22Rv1 (cell line): ENCODE measurements around the gene LIM2.

ENCODE experiments used
- H3K27ac ChIP-seq: fragments of 450-650 bp; 2 replicates; pipeline ENCODE4 v1.5.1; 2017
- CTCF ChIP-seq: fragments of 450-650 bp; IDR thresholded peaks from 2 replicates; pipeline ENCODE4 v1.5.1; 2017; ENCODE audit warnings: mild to moderate bottlenecking
- ZFX ChIP-seq: fragments of 450-650 bp; IDR thresholded peaks from 2 replicates; pipeline ENCODE4 v1.6.1; 2017; ENCODE audit warnings: antibody characterized with exemption, borderline replicate concordance

The LIM2 gene

GRCh38 chr19:51375504-51376221, 12.1 kb downstream of the LIM2 start:
- no peak overlapping the region for H3K27ac ChIP-seq
- TF ChIP-seq ZFX (no peak), CTCF (no peak)

DNA sequence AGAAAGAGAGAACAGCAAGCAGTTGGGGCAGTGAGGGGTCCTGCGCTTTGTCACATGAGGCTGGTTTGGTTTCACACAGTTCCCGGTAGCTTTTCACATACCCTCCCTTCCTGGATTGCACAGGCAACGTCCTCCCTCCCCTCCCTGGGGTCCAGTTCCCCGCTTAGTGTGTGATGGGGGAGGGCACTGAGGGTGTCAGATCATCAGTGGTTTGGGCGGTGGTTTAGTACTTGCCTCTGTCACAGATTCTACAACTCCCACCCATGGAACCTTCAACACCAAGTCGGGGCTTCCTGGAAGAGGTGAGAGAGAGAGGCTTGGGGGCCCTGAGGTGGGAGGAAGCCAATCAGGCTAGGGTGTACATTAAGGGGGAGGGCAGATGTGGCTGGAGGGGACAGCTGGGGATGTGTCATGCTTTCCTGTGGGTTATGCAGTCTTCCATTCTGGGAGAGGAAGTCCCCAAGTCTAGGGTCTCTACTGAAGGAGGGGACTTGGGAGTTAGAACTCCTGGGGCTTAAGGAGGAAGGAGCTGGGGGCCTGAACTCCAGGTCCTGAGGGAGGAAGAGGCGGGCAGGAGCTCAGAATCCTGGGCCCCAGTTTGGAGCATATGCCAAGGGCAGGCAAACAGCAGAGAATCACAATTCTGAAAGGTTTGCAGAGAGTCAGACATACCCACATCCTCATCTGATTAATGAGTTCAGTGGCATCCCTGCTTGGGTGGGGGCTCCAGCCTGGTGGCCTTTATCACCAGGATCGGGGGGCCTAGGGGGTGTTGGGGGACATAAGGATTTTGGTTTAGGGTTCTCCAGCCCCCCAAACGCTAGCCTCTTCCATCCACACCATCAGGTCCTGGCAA, 14.9 kb downstream of the LIM2 start, which contains the start of gene NKG7:
Gene NKG7, minus strand, starts transcription at position 6 of the 856 bp plus-strand sequence. CDS start 119 bp downstream, outside the sequence.
- TF ChIP-seq ZFX (no peak), CTCF (no peak)
- H3K27ac ChIP-seq, result no peak within 1 kb of the TSS

- TF ChIP-seq ZFX (no peak), CTCF (no peak)
- no peak overlapping the region for H3K27ac ChIP-seq
These were observed 15.6 kb downstream of the LIM2 start for GRCh38 chr19:51372021-51372648.

GRCh38 chr19:51371186-51371690, 16.5 kb downstream of the LIM2 start:
- no peak overlapping the region for H3K27ac ChIP-seq
- TF ChIP-seq ZFX (no peak), CTCF (no peak)

- no peak for TF ChIP-seq CTCF
- no peak for TF ChIP-seq ZFX
- H3K27ac ChIP-seq, result no peak overlapping the region
These were observed 17.5 kb downstream of the LIM2 start for GRCh38 chr19:51370230-51370629.

DNA sequence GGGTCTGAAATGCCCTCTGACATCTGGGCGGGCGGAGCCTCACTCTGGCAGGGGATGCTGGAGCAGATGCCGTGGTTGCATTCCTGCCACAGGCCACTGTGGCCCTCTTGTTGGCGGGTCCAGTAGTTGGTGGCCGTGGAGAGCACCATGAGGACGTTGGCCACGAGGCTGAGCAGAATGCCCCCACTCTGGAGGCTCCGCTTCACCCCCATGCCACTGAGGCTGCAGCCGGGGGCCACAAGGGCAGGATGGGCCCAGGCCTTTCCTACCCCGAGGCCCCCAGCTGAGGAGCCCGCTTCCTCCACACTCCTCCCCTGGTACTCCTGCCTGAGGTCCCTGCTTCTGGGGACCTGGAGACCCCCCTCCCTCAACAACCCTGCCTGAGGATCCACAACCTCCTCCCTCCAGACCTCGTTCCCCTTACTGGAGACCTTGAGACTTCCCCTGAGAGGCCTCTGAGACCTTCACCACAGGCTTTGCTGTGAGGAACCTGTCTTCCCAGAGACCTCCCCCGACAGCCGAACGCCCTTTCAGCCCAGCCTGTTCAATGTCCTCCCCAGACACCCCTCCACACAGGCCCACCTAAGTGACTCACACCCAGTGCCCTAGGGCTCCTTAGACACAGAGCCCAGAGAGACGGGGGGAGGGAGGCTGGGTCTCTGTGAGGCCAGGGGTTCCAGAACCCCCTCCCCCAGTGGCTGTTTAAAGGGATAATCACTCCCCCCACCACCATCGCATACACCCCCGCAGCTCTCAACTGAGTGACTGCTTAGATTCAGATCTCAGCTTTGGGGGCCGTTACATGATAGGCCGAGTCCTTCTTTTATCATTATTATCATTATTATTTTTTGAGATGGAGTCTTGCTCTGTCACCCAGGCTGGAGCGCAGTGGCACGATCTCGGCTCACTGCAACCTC, 19.1 kb downstream of the LIM2 start, which contains the start of gene CLDND2:
Gene CLDND2, minus strand, starts transcription at position 638 of the 917 bp plus-strand sequence. Its CDS starts 426 bp downstream, at position 212.
- TF ChIP-seq CTCF, result no peak
- peak within 1 kb of the TSS; percentile 99 for H3K27ac ChIP-seq
